SK-N-SH treated with all-trans-retinoic acid at 6 μM for 48 hours (cell line): ENCODE measurements around the gene TBXA2R.

Experiments
- ATAC-seq: fragments of 200-7000 bp; cut with Tn5 transposase; 3 replicates; pipeline ENCODE4 v1.9.1; 2020; ENCODE audit warnings: mild to moderate bottlenecking, moderate library complexity
- ARNTL ChIP-seq: fragments of 450-650 bp; formaldehyde crosslinking; IDR thresholded peaks from 2 replicates; pipeline ENCODE4 v1.5.0; 2020; ENCODE audit warnings: low read depth, mild to moderate bottlenecking, moderate library complexity, borderline replicate concordance
- BACH2 ChIP-seq: fragments of 250-450 bp; sonication (Bioruptor Pico); IDR thresholded peaks from 2 replicates; pipeline ENCODE4 v1.9.0; 2021; ENCODE audit warnings: mild to moderate bottlenecking, borderline replicate concordance
- CSDC2 ChIP-seq: fragments of 250-450 bp; sonication (Bioruptor Pico); IDR thresholded peaks from 2 replicates; pipeline ENCODE4 v1.5.0; 2020; ENCODE audit warnings: mild to moderate bottlenecking, moderate library complexity
- ESRRG ChIP-seq: fragments of 250-450 bp; sonication (Bioruptor Pico); IDR thresholded peaks from 2 replicates; pipeline ENCODE4 v1.6.1; 2021; ENCODE audit warnings: mild to moderate bottlenecking
- GLIS3 ChIP-seq: fragments of 250-450 bp; sonication (Bioruptor Pico); IDR thresholded peaks from 2 replicates; pipeline ENCODE4 v1.5.0; 2020; ENCODE audit warnings: mild to moderate bottlenecking, moderate library complexity
- ISL1 ChIP-seq: fragments of 250-450 bp; sonication (Bioruptor Pico); IDR thresholded peaks from 2 replicates; pipeline ENCODE4 v2.1.2; 2022; ENCODE audit warnings: mild to moderate bottlenecking, moderate library complexity
- OSR1 ChIP-seq: fragments of 250-450 bp; sonication (Bioruptor Pico); IDR thresholded peaks from 2 replicates; pipeline ENCODE4 v1.8.0; 2022; ENCODE audit warnings: moderate library complexity, mild to moderate bottlenecking, inconsistent platforms
- POU6F1 ChIP-seq: fragments of 250-450 bp; sonication (Bioruptor Pico); IDR thresholded peaks from 2 replicates; pipeline ENCODE4 v1.8.0; 2021; ENCODE audit warnings: low read depth, mild to moderate bottlenecking, moderate library complexity, borderline replicate concordance
- PPARA ChIP-seq: fragments of 250-450 bp; sonication (Bioruptor Pico); IDR thresholded peaks from 2 replicates; pipeline ENCODE4 v1.5.0; 2020; ENCODE audit warnings: mild to moderate bottlenecking, borderline replicate concordance
- RARB ChIP-seq: fragments of 250-450 bp; sonication (Bioruptor Pico); IDR thresholded peaks from 2 replicates; pipeline ENCODE4 v1.8.0; 2021; ENCODE audit warnings: mild to moderate bottlenecking, moderate library complexity
- SNAI2 ChIP-seq: fragments of 250-450 bp; sonication (Bioruptor Pico); IDR thresholded peaks from 2 replicates; pipeline ENCODE4 v1.5.0; 2020; ENCODE audit warnings: mild to moderate bottlenecking, moderate library complexity
- TCF4 ChIP-seq: fragments of 250-450 bp; sonication (Bioruptor Pico); IDR thresholded peaks from 2 replicates; pipeline ENCODE4 v1.8.0; 2021; ENCODE audit warnings: mild to moderate bottlenecking, moderate library complexity, borderline replicate concordance
- TOX ChIP-seq: fragments of 250-450 bp; sonication (Bioruptor Pico); IDR thresholded peaks from 2 replicates; pipeline ENCODE4 v1.8.0; 2021; ENCODE audit warnings: mild to moderate bottlenecking, moderate library complexity, borderline replicate concordance
- TSHZ2 ChIP-seq: fragments of 250-450 bp; sonication (Bioruptor Pico); IDR thresholded peaks from 2 replicates; pipeline ENCODE4 v1.5.0; 2020; ENCODE audit warnings: mild to moderate bottlenecking, moderate library complexity
- ZC3H10 ChIP-seq: fragments of 250-450 bp; sonication (Bioruptor Pico); IDR thresholded peaks from 2 replicates; pipeline ENCODE4 v1.5.1; 2021; ENCODE audit warnings: mild to moderate bottlenecking, moderate library complexity
- ZFP3 ChIP-seq: fragments of 250-450 bp; sonication (Bioruptor Pico); IDR thresholded peaks from 2 replicates; pipeline ENCODE4 v1.5.0; 2020; ENCODE audit warnings: mild to moderate bottlenecking, moderate library complexity
- ZFP30 ChIP-seq: fragments of 450-650 bp; formaldehyde crosslinking; IDR thresholded peaks from 2 replicates; pipeline ENCODE4 v1.5.0; 2022; ENCODE audit warnings: mild to moderate bottlenecking, moderate library complexity
- ZNF565 ChIP-seq: fragments of 450-650 bp; formaldehyde crosslinking; conservative IDR thresholded peaks from 2 replicates; pipeline ENCODE4 v1.5.0; 2020; ENCODE audit warnings: low read depth, mild to moderate bottlenecking, moderate library complexity
- ZNF70 ChIP-seq: fragments of 450-650 bp; formaldehyde crosslinking; IDR thresholded peaks from 2 replicates; pipeline ENCODE4 v1.5.0; 2020; ENCODE audit warnings: mild to moderate bottlenecking, moderate library complexity
- ZNF8 ChIP-seq: fragments of 450-650 bp; formaldehyde crosslinking; IDR thresholded peaks from 2 replicates; pipeline ENCODE4 v1.5.0; 2020; ENCODE audit warnings: mild to moderate bottlenecking, moderate library complexity
- TF ChIP-seq, protein P1 (sequence below): fragments of 250-450 bp; sonication (Bioruptor Pico); IDR thresholded peaks from 2 replicates; pipeline ENCODE4 v1.5.1; 2021; ENCODE audit warnings: mild to moderate bottlenecking, moderate library complexity
- TF ChIP-seq, protein P2 (sequence below): fragments of 250-450 bp; sonication (Bioruptor Pico); IDR thresholded peaks from 2 replicates; pipeline ENCODE4 v1.8.0; 2020; ENCODE audit warnings: mild to moderate bottlenecking, moderate library complexity, borderline replicate concordance

The TBXA2R gene

GRCh38 chr19:3606690-3607289, at the start of gene TBXA2R:
TSS of gene TBXA2R (minus strand) at chr19:3606875. CDS start at chr19:3600634, 6,241 bp downstream.
- peak; percentile 91 for ATAC-seq

DNA sequence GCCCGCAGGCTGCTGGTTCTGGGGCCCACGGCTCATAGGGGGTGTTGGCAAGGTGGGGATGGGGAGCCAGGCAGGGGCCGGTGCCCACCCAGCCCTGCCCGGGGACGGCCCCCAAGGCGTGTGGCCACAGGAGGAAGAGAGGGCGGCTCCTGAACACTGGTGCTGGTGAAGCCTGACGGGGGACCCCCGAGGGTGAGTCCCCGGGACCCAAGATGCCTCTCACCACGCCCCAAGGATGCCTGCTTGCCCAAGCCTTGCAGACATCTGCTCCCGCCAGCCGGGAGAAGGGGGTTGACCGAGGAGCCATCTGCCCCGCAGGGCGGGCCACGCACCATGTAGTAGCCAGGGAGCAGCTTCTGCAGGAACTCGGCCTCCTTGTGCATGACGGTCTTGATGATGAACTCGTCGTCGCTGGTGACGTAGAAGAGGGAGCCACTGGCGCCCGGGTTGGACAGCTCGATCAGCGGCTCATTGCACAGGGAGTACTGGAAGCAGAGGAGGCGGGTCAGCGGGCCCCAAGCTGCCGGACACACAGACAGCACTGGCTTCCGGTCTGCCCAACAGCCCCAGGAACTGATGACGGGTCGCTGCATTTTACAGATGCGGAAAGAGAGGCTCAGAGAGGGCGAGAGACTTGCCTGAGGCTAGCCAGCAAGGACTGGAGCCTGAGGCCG, 49.5 kb upstream of the TBXA2R start:
- peak; percentile 37 for ATAC-seq
- no peak for TF ChIP-seq RARB
- TF ChIP-seq ZNF70 (CRISPR knock-in tag), result no peak
- TF ChIP-seq, protein P1, sequence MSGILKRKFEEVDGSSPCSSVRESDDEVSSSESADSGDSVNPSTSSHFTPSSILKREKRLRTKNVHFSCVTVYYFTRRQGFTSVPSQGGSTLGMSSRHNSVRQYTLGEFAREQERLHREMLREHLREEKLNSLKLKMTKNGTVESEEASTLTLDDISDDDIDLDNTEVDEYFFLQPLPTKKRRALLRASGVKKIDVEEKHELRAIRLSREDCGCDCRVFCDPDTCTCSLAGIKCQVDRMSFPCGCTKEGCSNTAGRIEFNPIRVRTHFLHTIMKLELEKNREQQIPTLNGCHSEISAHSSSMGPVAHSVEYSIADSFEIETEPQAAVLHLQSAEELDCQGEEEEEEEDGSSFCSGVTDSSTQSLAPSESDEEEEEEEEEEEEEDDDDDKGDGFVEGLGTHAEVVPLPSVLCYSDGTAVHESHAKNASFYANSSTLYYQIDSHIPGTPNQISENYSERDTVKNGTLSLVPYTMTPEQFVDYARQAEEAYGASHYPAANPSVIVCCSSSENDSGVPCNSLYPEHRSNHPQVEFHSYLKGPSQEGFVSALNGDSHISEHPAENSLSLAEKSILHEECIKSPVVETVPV (CRISPR knock-in tag), result no peak
- no peak for TF ChIP-seq CSDC2
- no peak for TF ChIP-seq ESRRG (CRISPR knock-in tag)
- no peak for TF ChIP-seq ARNTL (CRISPR knock-in tag)
- no peak for TF ChIP-seq ZNF8 (CRISPR knock-in tag)
- no peak for TF ChIP-seq TOX (CRISPR knock-in tag)

More at GRCh38 chr19:3606690-3607289, at the start of gene TBXA2R:
- no peak for TF ChIP-seq ZNF565 (CRISPR knock-in tag)
- no peak for TF ChIP-seq RARB
- TF ChIP-seq PPARA (CRISPR knock-in tag), result no peak
- TF ChIP-seq TCF4 (CRISPR knock-in tag), result peak; percentile 39; the same call in 1 of the 2 replicates
- TF ChIP-seq ZFP3 (CRISPR knock-in tag), result no peak

- TF ChIP-seq ZC3H10 (CRISPR knock-in tag) (no peak), GLIS3 (CRISPR knock-in tag) (no peak), ZFP3 (CRISPR knock-in tag) (0 out of 2 replicates have a peak, but pooled peaks have one; percentile 50)
- TF ChIP-seq, all 23 proteins: peak for 1
- ATAC-seq, result peak; percentile 93
These were observed 48.9 kb upstream of the TBXA2R start for GRCh38 chr19:3655402-3656072.

DNA sequence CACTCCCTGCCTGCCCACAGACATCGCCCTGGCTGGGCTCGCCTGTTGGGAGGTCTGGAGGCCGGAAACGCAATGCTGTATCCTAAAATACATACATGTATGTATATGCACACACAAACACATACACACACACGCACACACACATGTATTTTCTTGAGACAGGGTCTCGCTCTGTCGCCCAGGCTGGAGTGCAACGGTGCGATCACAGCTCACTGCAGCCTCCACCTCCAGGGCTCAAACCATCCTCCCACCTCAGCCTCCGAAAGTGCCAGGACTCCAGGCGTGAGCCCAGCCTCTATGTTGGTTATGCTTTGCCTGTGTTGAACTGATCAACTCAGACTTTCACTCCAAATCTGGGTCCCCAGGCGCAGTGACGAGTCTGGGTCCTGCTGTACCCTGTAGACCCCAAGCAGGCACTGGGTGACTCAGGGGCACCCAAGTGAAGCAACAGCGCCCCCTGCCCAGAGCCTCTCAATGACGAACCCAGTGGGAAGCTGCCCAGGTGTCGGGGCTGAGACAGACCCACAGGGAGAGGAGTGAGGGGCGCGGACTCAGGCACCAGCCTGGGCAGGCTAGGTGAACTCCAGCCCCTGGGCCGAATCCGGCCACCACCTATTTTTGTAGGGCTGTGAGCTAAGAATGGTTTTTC, 47.3 kb upstream of the TBXA2R start:
- no peak for ATAC-seq
- no peak for TF ChIP-seq ZNF70 (CRISPR knock-in tag)
- TF ChIP-seq POU6F1 (CRISPR knock-in tag), result no peak
- TF ChIP-seq BACH2 (CRISPR knock-in tag), result no peak
- no peak for TF ChIP-seq TOX (CRISPR knock-in tag)
- no peak for TF ChIP-seq ISL1 (CRISPR knock-in tag)
- no peak for TF ChIP-seq ESRRG (CRISPR knock-in tag)
- TF ChIP-seq ZC3H10 (CRISPR knock-in tag), result no peak
- TF ChIP-seq CSDC2, result no peak
- no peak for TF ChIP-seq ZFP30 (CRISPR knock-in tag)
- TF ChIP-seq TCF4 (CRISPR knock-in tag), result no peak
- TF ChIP-seq ZFP3 (CRISPR knock-in tag), result no peak
- TF ChIP-seq GLIS3 (CRISPR knock-in tag), result no peak
- no peak for TF ChIP-seq ARNTL (CRISPR knock-in tag)
- no peak for TF ChIP-seq TSHZ2 (CRISPR knock-in tag)
- TF ChIP-seq OSR1, result no peak
- no peak for TF ChIP-seq SNAI2 (CRISPR knock-in tag)
- TF ChIP-seq, protein P2, sequence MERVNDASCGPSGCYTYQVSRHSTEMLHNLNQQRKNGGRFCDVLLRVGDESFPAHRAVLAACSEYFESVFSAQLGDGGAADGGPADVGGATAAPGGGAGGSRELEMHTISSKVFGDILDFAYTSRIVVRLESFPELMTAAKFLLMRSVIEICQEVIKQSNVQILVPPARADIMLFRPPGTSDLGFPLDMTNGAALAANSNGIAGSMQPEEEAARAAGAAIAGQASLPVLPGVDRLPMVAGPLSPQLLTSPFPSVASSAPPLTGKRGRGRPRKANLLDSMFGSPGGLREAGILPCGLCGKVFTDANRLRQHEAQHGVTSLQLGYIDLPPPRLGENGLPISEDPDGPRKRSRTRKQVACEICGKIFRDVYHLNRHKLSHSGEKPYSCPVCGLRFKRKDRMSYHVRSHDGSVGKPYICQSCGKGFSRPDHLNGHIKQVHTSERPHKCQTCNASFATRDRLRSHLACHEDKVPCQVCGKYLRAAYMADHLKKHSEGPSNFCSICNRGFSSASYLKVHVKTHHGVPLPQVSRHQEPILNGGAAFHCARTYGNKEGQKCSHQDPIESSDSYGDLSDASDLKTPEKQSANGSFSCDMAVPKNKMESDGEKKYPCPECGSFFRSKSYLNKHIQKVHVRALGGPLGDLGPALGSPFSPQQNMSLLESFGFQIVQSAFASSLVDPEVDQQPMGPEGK (CRISPR knock-in tag), result no peak
